Measurements from ENCODE around the gene CD52.

Gene CD52

DNA sequence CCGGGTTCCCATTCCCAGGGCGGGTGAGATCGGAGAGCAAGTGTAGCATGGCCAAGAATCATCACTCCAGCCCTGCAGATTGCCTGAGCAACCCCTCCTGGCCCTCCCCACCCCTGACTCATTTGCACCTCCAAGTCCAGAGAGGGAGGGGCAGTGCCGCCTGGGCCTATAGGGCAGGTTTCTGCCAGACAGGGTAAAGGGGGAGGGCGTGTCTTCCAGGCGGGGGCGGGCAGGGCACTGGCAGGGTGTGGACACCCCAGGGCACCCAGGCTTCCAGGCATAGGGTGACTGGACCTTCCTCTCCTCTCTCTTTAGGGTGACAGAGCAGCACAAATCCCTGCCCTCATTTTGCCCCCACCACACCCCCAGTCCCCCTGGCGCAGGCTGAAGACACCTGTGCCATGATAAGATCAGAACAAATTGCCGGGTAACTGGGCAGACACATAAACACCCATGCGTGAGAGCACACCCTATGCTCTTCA is 39.4 kb downstream of the CD52 start:
- DNase-seq (ENCODE audit: low read depth): no peak

DNA sequence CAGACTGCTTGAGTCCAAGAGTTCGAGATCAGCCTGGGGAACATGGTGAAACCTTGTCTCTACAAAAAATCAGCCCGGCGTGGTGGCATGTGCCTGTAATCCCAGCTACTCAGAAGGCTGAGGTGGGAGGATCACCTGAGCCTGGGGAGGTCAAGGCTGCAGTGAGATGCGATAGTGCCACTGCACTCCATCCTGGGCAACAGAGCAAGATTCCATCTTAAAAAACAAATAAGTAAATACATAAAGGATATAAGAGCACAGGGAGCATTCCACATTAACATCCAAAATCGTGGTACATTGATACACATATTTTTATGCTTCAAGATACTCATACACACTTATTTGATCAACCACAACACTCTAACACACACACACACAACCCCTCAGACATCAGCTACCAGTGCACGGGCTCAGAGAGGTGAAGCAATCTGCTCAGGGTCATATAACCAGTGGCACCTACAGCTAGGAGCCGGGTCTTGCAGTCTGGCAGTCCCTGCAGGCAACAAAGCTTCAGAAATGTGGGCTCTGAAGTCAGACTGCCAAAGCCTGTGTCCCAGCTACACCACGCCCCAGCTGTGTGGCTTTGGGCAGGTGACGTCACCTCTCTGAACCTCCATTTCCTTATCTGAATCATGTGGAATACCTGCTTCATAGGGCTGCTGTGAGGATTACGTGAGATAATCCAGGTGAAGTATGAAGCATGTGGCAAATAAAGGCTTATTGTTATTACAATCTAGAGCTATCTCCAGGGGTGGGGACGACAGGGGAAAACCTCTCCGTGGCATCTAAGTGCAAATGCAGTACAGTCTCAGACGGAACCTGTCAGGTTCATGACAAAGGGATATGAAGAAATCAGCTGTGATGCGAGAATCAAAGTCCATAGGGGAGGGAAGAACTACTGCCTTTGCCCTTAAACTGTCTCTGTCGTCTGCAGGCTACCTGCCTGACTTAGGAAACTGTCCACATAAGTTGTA is 40.9 kb downstream of the CD52 start:
- DNase-seq (ENCODE audit: low read depth): peak; percentile 13

DNA sequence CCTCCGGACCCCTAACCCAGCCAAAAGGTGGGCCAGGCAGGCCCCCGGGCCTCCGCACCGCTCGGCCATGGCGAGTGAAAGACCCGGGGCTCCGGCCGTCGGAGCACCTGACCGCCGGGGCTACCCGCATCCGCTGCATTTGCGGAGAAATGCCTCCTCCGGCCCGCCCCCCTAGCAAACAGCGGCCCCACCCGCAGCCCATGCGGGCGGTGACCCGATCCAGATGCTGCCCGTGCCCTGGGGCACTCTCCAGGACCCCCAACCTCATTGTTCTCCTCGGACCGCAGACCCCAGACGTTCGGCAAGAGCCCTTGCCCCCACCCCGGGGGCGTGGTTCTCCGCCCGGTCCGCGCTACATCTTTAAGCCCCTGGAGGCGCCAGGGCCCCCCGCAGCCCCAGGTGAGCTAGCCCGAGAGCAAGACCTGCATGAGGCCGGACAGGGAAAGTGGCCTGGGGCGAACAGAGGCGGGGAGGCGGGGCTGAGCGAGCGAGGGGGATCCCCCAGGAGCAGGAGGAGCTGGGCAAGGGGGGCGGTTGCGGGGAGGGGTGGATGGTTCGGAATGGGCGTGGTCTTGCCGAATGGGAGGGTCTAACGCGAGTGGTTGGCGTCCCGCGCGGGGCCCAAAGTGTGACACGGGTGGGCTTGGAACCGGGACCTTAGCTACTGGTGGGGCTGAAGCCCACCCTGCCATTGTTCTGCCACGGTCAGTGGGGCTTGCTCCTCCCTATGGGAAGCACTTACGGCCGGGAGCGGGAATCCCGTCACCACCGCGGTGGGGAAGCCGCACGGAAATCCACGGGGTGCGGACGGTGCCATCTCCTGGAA is 42.4 kb downstream of the CD52 start:
- DNase-seq (ENCODE audit: low read depth): no peak

DNA sequence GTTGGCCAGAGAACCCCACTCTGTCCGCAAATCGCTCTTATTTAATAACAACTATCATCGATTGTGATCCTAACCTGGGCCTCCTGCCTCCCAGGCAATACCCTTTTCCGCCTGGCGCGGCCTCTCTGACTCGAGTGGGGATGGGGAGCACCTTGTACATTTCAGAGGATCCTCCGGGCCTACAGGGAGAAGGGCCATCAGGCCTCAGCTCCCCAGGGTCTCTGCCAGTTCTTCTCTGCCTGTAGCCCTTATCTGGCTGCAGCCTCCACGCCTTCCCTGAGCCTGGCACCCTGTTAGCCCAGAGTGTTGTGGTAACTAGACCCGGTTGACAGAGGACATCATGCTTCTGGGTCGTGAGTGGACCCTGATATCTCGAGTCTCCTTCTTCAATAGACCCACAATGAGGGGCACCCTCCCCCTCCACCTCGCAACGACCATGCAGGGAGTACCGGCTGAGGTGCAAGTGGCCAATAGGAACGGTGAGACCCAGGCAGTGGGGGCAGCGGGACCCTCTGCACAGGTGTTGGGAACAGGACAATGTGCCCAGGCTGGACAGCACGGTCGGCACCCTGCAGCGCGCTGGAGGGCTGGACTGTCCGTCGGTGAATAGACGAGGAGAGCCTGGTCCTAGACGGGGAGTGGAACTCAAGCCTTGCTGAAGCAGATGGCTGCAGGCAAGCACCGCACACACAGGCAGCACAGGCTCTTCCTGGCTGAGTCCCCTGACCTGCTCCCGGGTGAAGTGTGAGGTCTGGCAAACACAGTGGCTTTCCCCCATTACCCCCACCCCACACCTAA is 43.2 kb downstream of the CD52 start:
- no peak for DNase-seq (ENCODE audit: low read depth)

DNA sequence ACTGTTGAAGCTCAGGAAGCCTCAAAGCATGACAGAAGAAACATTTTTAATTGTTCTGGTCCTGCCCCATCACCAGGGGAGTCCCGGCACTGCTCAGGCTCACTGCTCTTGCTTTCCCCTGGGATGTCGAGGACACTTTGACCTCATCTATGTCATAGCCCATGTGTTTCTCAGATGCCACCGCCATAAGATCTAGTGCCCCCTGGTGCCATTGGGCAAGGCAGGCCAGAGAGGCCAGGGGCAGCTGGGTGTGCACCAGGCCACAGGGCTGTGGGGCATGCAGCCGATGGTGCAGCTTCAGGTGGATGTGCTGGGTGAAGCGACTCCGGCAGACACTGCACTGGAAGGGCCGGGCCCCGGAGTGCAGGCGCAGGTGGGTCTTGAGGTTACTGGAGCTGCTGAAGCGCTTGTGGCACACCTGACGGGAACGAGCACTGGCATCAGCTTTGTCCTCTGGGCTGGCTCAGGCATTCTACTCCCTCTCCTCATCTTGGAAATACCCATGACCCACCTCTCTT is 43.9 kb downstream of the CD52 start:
- no peak for DNase-seq (ENCODE audit: low read depth)

DNA sequence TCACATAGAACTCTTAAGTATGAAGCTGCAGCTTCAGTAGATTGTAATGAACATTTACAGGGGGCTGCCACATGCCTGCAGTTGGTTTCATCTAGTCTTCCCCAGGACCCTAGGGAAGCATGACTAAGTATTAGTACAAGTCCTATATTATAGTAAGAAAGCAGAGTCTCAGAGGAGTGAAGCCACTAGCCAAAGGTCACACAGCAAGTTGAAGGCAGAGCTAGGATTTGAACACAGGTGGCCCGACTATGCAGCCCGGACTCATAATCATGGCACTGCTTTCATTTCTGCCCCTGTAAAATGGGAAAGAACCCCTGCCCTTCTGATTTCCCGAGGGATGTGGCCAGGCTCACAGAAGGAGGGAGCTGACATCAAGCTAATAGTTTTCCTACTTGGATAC is 44.6 kb downstream of the CD52 start:
- DNase-seq (ENCODE audit: low read depth): no peak

DNA sequence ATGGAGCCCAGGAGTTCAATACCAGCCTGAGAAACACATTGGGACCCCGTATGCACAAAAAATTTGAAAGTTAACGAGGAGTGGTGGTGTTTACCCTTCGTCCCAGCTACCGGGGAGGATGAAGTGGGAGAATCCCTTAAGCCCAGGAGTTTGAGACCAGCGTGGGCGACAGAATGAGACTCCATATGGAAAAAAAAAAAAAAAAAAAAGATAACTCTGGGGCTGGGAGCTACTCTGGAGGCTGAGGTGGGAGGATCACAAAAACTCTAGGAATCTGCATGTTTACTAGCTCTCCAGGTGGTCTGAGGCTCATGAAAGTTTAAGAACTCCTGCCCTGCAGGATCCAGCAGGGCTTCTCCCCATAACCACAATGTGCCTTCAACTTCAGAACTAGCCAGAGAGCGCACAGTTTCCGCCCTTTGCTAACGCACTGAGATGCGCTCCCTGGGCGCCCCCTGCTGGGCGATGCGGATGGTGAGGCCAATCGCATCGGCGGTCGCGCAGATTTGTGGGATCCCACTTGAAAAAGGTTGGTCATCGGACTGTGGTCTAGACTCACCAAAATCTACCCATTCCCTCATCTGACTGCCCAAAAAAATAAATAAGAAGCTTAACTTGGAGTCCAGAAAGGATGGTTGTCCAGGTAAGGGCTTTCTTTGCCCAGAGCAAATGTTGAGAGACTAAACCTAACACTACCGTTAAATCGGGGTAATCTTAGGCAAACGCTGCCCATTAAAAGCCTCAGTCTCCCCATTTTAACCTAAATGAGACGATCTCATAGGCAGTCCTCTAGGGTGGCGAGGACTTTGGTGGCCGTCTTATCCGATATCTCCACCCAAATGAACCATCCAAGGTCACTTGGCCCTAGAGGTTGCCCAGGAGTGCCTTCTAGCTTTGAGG is 46.0 kb downstream of the CD52 start:
- DNase-seq (ENCODE audit: low read depth): peak; percentile 72

DNA sequence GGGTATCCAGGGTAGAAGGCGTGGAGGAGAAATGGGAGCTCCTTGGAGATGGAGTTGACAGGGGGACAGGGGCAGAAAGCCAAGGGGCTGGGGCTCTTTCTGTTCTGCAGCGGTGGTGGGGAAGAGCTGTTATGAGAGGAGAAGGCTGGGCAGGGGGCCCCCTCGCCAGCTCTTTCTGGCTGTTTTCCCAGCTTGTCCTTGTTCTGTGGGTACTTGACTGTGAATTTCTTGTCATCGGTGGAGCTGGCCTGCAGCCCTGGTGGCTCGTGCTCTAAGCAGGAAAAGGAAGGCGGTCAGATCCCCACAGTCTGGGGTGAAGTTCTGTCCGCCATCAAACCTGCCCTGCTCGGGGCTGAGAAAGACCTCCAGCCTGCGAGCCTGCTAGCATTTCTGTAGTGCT is 47.2 kb downstream of the CD52 start:
- no peak for DNase-seq (ENCODE audit: low read depth)

DNA sequence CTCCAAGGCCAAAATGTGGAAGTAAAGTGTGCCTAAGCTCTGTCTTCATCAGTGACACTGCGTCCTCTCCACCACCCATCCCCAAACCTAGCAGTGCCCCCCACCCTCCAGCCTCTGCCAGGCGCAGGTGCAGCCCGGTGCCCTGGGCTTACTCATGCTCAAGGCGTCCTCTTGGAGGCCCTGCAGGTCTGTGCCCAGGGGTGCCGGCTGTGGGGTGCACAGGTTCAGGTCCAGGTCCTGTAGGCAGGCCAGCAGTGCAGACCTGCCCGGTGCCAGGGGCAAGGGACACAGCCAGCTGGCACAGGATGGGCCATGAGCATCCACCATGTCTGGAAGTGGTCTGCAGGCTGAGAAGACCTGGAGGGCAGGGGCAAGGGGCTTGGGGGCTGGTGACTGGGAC is 49.7 kb downstream of the CD52 start:
- DNase-seq (ENCODE audit: low read depth): no peak

DNA sequence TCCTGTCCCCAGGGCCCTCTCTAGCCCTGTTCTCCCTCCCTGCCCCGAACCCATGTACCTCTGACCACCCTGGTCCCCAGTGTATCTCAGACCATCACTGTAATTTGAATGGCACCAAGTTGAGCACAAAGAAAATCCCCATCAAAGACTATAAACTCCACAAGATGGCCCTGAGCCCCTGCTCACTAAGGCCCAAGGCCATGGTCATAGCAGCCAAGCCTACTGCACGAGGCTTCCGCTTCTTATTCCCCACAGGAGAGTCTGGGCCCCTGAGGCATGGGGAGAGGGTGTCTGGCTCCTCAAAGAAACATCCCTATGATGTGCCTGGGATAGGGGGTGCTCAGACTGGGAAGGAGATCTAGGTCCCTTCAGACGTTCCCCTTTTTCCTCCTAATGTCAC is 50.2 kb downstream of the CD52 start:
- no peak for DNase-seq (ENCODE audit: low read depth)

DNA sequence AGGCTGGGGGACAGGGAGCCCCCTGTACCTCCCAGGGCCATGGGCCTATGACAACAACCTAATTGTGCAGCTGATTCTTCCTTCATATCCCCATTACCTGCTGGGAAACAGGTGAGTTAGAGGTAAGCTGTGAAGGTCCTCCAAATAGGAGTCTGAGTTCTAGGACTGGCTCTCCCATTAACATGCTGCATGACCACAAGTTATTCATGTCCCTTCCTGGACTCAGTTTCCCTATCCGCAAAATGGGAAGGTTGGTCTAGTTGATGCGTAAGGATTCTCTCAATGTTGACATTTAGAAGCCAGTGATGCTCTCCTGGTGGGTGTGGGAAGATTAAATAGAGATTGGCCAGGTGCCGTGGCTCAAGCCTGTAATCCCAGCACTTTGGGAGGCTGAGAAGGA is 50.7 kb downstream of the CD52 start:
- DNase-seq (ENCODE audit: low read depth): no peak
